Activated CD4-positive, alpha-beta T cell treated with anti-CD3 and anti-CD28 coated beads for 36 hours (primary cell): ENCODE measurements around the gene TSHZ1. TPM values are rescaled to one million over a fixed set of nuclear protein-coding genes. Genes with fewer than 3 reads are reported as not detected.

Source experiments
- ATAC-seq: fragments of 200-7000 bp; cut with Tn5 transposase; one replicate; pipeline ENCODE4 v1.10.0; 2021; ENCODE audit warnings: mild to moderate bottlenecking, moderate library complexity
- CTCF ChIA-PET: fragments of 350-600 bp; sonication (Branson Sonifier 250); formaldehyde crosslinking; loops from one replicate; lab custom pipeline; 2021; ENCODE audit warnings: antibody characterized with exemption; lab: Charles Lee
- POLR2A ChIA-PET: fragments of 350-600 bp; sonication (Branson Sonifier 250); formaldehyde crosslinking; loops from one replicate; lab custom pipeline; 2021; ENCODE audit warnings: antibody characterized with exemption, inconsistent platforms; lab: Charles Lee
- DNase-seq: peaks from one replicate; pipeline ENCODE4 v3.0.0-alpha.2; 2020
- H3K27ac Mint-ChIP-seq: one replicate; pipeline ENCODE4 v1.8.0; 2021; ENCODE audit warnings: mixed read lengths
- H3K27me3 Mint-ChIP-seq: one replicate; pipeline ENCODE4 v1.8.0; 2021; ENCODE audit warnings: mixed read lengths
- H3K36me3 Mint-ChIP-seq: one replicate; pipeline ENCODE4 v1.8.0; 2021; ENCODE audit warnings: low read depth, mixed read lengths
- H3K4me1 Mint-ChIP-seq: one replicate; pipeline ENCODE4 v1.8.0; 2021; ENCODE audit warnings: mixed read lengths
- H3K4me3 Mint-ChIP-seq: one replicate; pipeline ENCODE4 v1.8.0; 2021; ENCODE audit warnings: mild to moderate bottlenecking, moderate library complexity, mixed read lengths
- H3K9me3 Mint-ChIP-seq: one replicate; pipeline ENCODE4 v1.8.0; 2021; ENCODE audit warnings: low read depth, mixed read lengths
- intact Hi-C, 2 experiments: fragments of 100-400 bp; cut with DNase I in 1 of 2; cut with micrococcal nuclease in 1 of 2; formaldehyde crosslinking; loops; one replicate each; pipeline versions ENCODE4 v1.14.2 to v1.15.1; 2022 to 2024; cut with DNase I, micrococcal nuclease
- total RNA-seq, 2 experiments: library from RNA; stranded (reverse); gene quantifications; one replicate each; pipeline ENCODE4 v1.2.3, GENCODE V29; 2021

TSHZ1 gene
- total RNA-seq, 2 experiments from 2014 or later: 12.0 to 13.4 TPM

- ATAC-seq: no peak
- Mint-ChIP-seq H3K4me3 (no peak overlapping the region), H3K9me3 (peaks cover 2% of the 10 kb centered on the region), H3K4me1 (peaks cover 57% of the 10 kb centered on the region), H3K27ac (peak overlapping the region; percentile 47), H3K27me3 (no peaks in the 10 kb centered on the region), H3K36me3 (no peaks in the 10 kb centered on the region)
- DNase-seq: peak; percentile 38
- POLR2A ChIA-PET: no interaction called here
- CTCF ChIA-PET: no interaction called here
- intact Hi-C loops: loop anchor here in 1 of 2 experiments (10.0 kb wide), 2 partner anchors 55 to 355 kb away; no protein-coding TSS in a partner anchor
Measured at GRCh38 chr18:75249672-75250470, 39.3 kb downstream of the TSHZ1 start.

GRCh38 chr18:75250471-75250821, 39.8 kb downstream of the TSHZ1 start:
- Mint-ChIP-seq H3K4me3 (no peak overlapping the region), H3K9me3 (peaks cover 2% of the 10 kb centered on the region), H3K36me3 (no peaks in the 10 kb centered on the region), H3K27me3 (no peaks in the 10 kb centered on the region), H3K4me1 (peaks cover 52% of the 10 kb centered on the region), H3K27ac (no peak overlapping the region)
- ATAC-seq: no peak
- ChIA-PET POLR2A (no interaction called here), CTCF (no interaction called here)
- intact Hi-C loops: no loop called here
- no peak for DNase-seq

GRCh38 chr18:75251466-75251865, 40.9 kb downstream of the TSHZ1 start:
- ChIA-PET CTCF (interaction anchor here (0.7 to 0.8 kb wide), 2 partner anchors 153 to 227 kb away, joined by 3 to 4 read pairs; no protein-coding TSS in a partner anchor), POLR2A (interaction anchor here (0.7 kb wide), 1 partner anchor 22 kb away, joined by 3 read pairs; no protein-coding TSS in a partner anchor)
- Mint-ChIP-seq H3K9me3 (peaks cover 2% of the 10 kb centered on the region), H3K27me3 (no peaks in the 10 kb centered on the region), H3K36me3 (no peaks in the 10 kb centered on the region), H3K4me3 (no peak overlapping the region), H3K27ac (no peak overlapping the region), H3K4me1 (peaks cover 42% of the 10 kb centered on the region)
- DNase-seq (no peak), ATAC-seq (no peak)
- intact Hi-C loops: no loop called here

- Mint-ChIP-seq H3K27me3 (no peaks in the 10 kb centered on the region), H3K27ac (no peak overlapping the region), H3K9me3 (peaks cover 2% of the 10 kb centered on the region), H3K4me3 (no peak overlapping the region), H3K36me3 (no peaks in the 10 kb centered on the region), H3K4me1 (peaks cover 39% of the 10 kb centered on the region)
- DNase-seq: no peak
- intact Hi-C loops: no loop called here
- ATAC-seq: no peak
- CTCF ChIA-PET: interaction anchor here (0.7 kb wide), 1 partner anchor 226 kb away, joined by 3 read pairs; no protein-coding TSS in a partner anchor
- POLR2A ChIA-PET: no interaction called here
Measured at GRCh38 chr18:75252136-75252535, 41.5 kb downstream of the TSHZ1 start.

GRCh38 chr18:75253043-75253442, 42.4 kb downstream of the TSHZ1 start:
- ATAC-seq (no peak), DNase-seq (no peak)
- Mint-ChIP-seq H3K4me3 (no peak overlapping the region), H3K36me3 (no peaks in the 10 kb centered on the region), H3K27ac (no peak overlapping the region), H3K4me1 (peaks cover 36% of the 10 kb centered on the region), H3K9me3 (peaks cover 2% of the 10 kb centered on the region), H3K27me3 (no peaks in the 10 kb centered on the region)
- ChIA-PET CTCF (no interaction called here), POLR2A (no interaction called here)
- intact Hi-C loops: no loop called here

GRCh38 chr18:75253784-75254183, 43.2 kb downstream of the TSHZ1 start:
- Mint-ChIP-seq H3K4me1 (peaks cover 32% of the 10 kb centered on the region), H3K4me3 (no peak overlapping the region), H3K9me3 (peaks cover 2% of the 10 kb centered on the region), H3K27me3 (no peaks in the 10 kb centered on the region), H3K36me3 (no peaks in the 10 kb centered on the region), H3K27ac (no peak overlapping the region)
- ChIA-PET CTCF (interaction anchor here (0.7 kb wide), 1 partner anchor 46 kb away, joined by 3 read pairs; no protein-coding TSS in a partner anchor), POLR2A (no interaction called here)
- intact Hi-C loops: no loop called here
- DNase-seq (no peak), ATAC-seq (no peak)

GRCh38 chr18:75255094-75255493, 44.5 kb downstream of the TSHZ1 start:
- Mint-ChIP-seq H3K36me3 (no peaks in the 10 kb centered on the region), H3K4me3 (no peak overlapping the region), H3K4me1 (peaks cover 22% of the 10 kb centered on the region)

GRCh38 chr18:75256376-75256775, 45.8 kb downstream of the TSHZ1 start:
- no peak for ATAC-seq
- intact Hi-C loops: no loop called here

More at GRCh38 chr18:75255094-75255493, 44.5 kb downstream of the TSHZ1 start:
- Mint-ChIP-seq H3K27ac (no peak overlapping the region), H3K27me3 (no peaks in the 10 kb centered on the region), H3K9me3 (no peaks in the 10 kb centered on the region)
- DNase-seq (no peak), ATAC-seq (no peak)
- ChIA-PET CTCF (interaction anchor here (0.7 to 0.9 kb wide), 3 partner anchors 12 to 26 kb away, joined by 3 to 4 read pairs (median 4); no protein-coding TSS in a partner anchor), POLR2A (no interaction called here)
- intact Hi-C loops: no loop called here

GRCh38 chr18:75257605-75258004, 47.0 kb downstream of the TSHZ1 start:
- ChIA-PET POLR2A (interaction anchor here (0.6 kb wide), 1 partner anchor 30 kb away, joined by 3 read pairs; no protein-coding TSS in a partner anchor), CTCF (interaction anchor here (0.6 kb wide), 1 partner anchor 1050 kb away, joined by 4 read pairs; no protein-coding TSS in a partner anchor)
- Mint-ChIP-seq H3K27ac (no peak overlapping the region), H3K9me3 (no peaks in the 10 kb centered on the region), H3K27me3 (no peaks in the 10 kb centered on the region), H3K4me3 (no peak overlapping the region), H3K4me1 (peaks cover 28% of the 10 kb centered on the region), H3K36me3 (peaks cover 4% of the 10 kb centered on the region)
- intact Hi-C loops: no loop called here
- DNase-seq (no peak), ATAC-seq (no peak)

More at GRCh38 chr18:75256376-75256775, 45.8 kb downstream of the TSHZ1 start:
- H3K9me3 Mint-ChIP-seq: no peaks in the 10 kb centered on the region
- CTCF ChIA-PET: interaction anchor here (0.7 to 0.9 kb wide), 2 partner anchors 13 to 27 kb away, joined by 3 to 4 read pairs; no protein-coding TSS in a partner anchor
- POLR2A ChIA-PET: no interaction called here
- peaks cover 3% of the 10 kb centered on the region for H3K36me3 Mint-ChIP-seq
- no peak for DNase-seq
- peaks cover 24% of the 10 kb centered on the region for H3K4me1 Mint-ChIP-seq
- H3K27me3 Mint-ChIP-seq: no peaks in the 10 kb centered on the region
- H3K4me3 Mint-ChIP-seq: no peak overlapping the region
- no peak overlapping the region for H3K27ac Mint-ChIP-seq

GRCh38 chr18:75261430-75262223, 51.0 kb downstream of the TSHZ1 start:
- DNase-seq (peak; percentile 27), ATAC-seq (peak; percentile 91)
- Mint-ChIP-seq H3K9me3 (no peaks in the 10 kb centered on the region), H3K4me1 (peaks cover 37% of the 10 kb centered on the region), H3K36me3 (peaks cover 4% of the 10 kb centered on the region), H3K27me3 (no peaks in the 10 kb centered on the region), H3K27ac (peak overlapping the region; percentile 76), H3K4me3 (no peak overlapping the region)
- CTCF ChIA-PET: interaction anchor here (1.2 kb wide), 1 partner anchor 14 kb away, joined by 3 read pairs; no protein-coding TSS in a partner anchor
- POLR2A ChIA-PET: interaction anchor here (1.3 kb wide), 1 partner anchor 52 kb away, joined by 6 read pairs; the partner anchor contains the start of genes PTGR3 and TSHZ1
- intact Hi-C loops: no loop called here

GRCh38 chr18:75262511-75262910, 51.9 kb downstream of the TSHZ1 start:
- Mint-ChIP-seq H3K36me3 (peaks cover 4% of the 10 kb centered on the region), H3K4me1 (peaks cover 42% of the 10 kb centered on the region), H3K4me3 (no peak overlapping the region), H3K9me3 (no peaks in the 10 kb centered on the region), H3K27ac (peak overlapping the region; percentile 51), H3K27me3 (no peaks in the 10 kb centered on the region)
- ATAC-seq (no peak), DNase-seq (no peak)
- intact Hi-C loops: no loop called here
- CTCF ChIA-PET: interaction anchor here (1.2 kb wide), 1 partner anchor 14 kb away, joined by 3 read pairs; no protein-coding TSS in a partner anchor
- POLR2A ChIA-PET: no interaction called here
